GM10266 (cell line): Measurements from ENCODE around the gene KIAA0513.

Experiments used
- DNase-seq: peaks from one replicate; pipeline ENCODE4 v3.0.0; 2012; ENCODE audit errors: extremely low spot score
- TF ChIP-seq, protein P1 (sequence below): IDR thresholded peaks from 2 replicates; pipeline ENCODE4 v1.5.1; 2012; ENCODE audit warnings: mild to moderate bottlenecking, low read depth; ENCODE audit not compliant: control insufficient read depth, insufficient read depth; ENCODE audit errors: missing control alignments

Gene KIAA0513

GRCh38 chr16:85138073-85138824, 110.7 kb downstream of the KIAA0513 start:
- DNase-seq: no peak

DNA sequence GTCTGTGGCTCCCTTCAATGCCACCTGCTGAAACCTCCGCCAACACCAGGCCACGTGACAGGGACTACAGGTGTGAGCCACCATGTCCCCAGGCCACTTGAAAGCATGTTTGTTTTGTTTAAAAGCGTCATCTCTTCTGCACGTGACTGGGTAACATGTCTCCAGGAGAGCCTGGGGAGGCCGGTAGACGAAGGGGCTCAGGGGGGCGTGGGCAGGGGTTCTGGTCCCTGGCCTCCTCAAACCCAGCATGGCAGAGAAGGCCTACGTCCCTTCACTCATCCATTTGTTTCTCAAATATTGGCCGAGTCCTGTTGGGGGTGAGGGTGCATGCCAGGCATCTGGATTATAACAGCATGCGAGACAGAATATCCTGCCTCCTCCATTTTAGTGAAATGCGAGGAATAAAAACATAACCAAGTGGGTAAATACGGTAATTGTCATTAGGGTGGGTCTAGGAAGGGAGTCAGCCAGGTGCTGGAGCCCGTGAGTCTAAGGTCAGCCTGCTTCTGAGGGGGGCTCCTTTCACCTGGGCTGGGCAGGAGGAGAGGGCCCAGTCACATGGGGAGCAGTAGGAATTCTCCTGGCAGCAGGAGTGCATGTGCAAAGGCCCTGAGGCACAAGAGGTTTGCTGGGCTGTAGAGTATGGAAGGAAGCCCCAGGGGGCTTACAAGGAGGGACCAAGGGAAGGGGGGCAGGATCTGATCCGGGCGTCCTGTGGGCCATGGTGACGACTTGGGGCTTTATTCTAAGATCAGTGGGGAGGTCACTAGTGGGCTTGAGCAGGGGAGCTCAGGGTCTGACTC, 111.4 kb downstream of the KIAA0513 start:
- no peak for DNase-seq

More at GRCh38 chr16:85138073-85138824, 110.7 kb downstream of the KIAA0513 start:
- TF ChIP-seq, protein P1, sequence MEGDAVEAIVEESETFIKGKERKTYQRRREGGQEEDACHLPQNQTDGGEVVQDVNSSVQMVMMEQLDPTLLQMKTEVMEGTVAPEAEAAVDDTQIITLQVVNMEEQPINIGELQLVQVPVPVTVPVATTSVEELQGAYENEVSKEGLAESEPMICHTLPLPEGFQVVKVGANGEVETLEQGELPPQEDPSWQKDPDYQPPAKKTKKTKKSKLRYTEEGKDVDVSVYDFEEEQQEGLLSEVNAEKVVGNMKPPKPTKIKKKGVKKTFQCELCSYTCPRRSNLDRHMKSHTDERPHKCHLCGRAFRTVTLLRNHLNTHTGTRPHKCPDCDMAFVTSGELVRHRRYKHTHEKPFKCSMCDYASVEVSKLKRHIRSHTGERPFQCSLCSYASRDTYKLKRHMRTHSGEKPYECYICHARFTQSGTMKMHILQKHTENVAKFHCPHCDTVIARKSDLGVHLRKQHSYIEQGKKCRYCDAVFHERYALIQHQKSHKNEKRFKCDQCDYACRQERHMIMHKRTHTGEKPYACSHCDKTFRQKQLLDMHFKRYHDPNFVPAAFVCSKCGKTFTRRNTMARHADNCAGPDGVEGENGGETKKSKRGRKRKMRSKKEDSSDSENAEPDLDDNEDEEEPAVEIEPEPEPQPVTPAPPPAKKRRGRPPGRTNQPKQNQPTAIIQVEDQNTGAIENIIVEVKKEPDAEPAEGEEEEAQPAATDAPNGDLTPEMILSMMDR: no peak

DNA sequence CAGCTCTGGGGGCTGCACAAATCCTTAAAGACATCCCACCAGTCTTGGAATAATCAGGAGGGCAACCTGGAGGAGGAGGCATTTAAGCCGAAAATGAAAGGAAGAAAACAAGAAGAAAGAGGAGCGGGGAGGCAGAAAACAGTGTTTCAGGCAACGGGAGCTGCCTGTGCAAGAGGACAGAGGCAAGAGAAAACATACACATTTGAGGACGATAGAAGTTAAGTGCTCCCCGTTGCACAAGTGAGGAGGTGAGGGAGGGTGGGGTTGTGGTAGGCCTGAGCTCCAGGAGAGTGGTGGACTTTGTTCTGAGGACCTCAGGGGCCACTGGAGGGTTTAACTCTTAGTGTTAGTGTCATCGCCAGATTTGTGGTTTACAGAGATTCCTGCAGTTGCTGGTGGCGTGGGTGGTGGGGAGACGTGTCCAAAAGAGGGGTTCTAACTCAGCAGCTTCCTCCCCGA, 112.3 kb downstream of the KIAA0513 start:
- TF ChIP-seq, protein P1: no peak
- no peak for DNase-seq

More for the DNA sequence above, 111.4 kb downstream of the KIAA0513 start:
- TF ChIP-seq, protein P1: no peak

GRCh38 chr16:85140455-85141012, 112.9 kb downstream of the KIAA0513 start:
- DNase-seq: no peak
- TF ChIP-seq, protein P1: no peak

DNA sequence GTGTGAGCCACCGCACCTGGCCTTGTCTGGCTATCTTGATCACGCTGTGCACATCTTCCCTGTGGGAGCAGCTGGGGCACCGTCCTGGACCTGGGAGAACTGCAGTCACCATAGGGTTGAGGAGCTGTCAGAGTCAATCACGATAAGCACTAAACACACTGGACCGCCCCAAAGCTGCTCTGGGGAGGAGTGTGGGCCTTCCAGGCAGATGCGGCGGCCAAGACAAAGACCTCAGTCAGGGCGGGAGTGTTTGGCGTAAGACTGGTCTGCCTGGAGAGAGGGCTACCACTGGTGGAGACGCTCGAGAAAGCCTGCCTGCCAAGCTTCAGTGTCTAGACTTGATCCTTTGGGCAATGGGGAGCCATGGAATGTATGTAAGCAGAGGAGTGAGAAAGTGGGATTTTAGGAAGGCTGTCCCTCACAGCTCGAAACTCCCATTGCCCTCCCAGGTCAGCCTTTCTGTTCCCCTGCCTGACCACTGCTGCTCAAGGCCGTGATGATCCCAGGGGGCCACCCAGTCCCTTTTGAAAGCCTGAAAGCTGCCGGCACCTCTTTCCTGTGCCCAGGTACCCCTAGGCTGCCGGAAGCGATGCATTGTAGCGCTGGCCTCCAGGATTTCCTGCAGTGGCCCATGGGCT, 114.0 kb downstream of the KIAA0513 start:
- no peak for DNase-seq
- TF ChIP-seq, protein P1: no peak

DNA sequence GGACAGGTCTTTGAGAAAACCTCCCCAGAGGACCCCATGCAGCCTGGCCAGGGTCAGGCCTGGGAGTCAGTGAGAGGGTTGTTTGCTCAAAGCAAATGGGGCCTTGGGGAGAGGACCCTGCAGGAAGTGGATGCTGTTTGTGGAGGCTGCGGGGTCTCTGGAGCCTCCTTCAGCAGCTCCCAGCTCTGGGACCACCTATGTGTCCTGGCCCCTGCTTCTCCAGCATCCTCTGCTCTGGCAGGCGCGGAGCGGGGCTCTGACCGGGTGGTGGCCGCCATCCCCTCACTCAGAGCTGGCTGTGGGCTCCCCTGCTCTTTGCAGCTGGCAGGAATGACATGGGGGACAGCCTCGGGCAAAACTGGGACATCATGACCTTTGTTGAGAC, 114.5 kb downstream of the KIAA0513 start:
- no peak for DNase-seq
- TF ChIP-seq, protein P1: no peak

GRCh38 chr16:85142771-85143211, 115.2 kb downstream of the KIAA0513 start:
- TF ChIP-seq, protein P1: no peak
- DNase-seq: no peak
